Activated CD8-positive, alpha-beta memory T cell treated with anti-CD3 and anti-CD28 coated beads, Interleukin-2, amount 50 U/mL, for 48 hours (primary cell): ENCODE results near the gene GRIN3B.
"Not testable (repeated sequence)": the region's sequence is repeated elsewhere in the genome, so short reads cannot be mapped to it uniquely, and the experiment has no call there.

Experiments
- DNase-seq: peaks from one replicate; pipeline ENCODE4 v3.0.0-alpha.2; 2020

Gene GRIN3B, protein sequence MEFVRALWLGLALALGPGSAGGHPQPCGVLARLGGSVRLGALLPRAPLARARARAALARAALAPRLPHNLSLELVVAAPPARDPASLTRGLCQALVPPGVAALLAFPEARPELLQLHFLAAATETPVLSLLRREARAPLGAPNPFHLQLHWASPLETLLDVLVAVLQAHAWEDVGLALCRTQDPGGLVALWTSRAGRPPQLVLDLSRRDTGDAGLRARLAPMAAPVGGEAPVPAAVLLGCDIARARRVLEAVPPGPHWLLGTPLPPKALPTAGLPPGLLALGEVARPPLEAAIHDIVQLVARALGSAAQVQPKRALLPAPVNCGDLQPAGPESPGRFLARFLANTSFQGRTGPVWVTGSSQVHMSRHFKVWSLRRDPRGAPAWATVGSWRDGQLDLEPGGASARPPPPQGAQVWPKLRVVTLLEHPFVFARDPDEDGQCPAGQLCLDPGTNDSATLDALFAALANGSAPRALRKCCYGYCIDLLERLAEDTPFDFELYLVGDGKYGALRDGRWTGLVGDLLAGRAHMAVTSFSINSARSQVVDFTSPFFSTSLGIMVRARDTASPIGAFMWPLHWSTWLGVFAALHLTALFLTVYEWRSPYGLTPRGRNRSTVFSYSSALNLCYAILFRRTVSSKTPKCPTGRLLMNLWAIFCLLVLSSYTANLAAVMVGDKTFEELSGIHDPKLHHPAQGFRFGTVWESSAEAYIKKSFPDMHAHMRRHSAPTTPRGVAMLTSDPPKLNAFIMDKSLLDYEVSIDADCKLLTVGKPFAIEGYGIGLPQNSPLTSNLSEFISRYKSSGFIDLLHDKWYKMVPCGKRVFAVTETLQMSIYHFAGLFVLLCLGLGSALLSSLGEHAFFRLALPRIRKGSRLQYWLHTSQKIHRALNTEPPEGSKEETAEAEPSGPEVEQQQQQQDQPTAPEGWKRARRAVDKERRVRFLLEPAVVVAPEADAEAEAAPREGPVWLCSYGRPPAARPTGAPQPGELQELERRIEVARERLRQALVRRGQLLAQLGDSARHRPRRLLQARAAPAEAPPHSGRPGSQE

DNA sequence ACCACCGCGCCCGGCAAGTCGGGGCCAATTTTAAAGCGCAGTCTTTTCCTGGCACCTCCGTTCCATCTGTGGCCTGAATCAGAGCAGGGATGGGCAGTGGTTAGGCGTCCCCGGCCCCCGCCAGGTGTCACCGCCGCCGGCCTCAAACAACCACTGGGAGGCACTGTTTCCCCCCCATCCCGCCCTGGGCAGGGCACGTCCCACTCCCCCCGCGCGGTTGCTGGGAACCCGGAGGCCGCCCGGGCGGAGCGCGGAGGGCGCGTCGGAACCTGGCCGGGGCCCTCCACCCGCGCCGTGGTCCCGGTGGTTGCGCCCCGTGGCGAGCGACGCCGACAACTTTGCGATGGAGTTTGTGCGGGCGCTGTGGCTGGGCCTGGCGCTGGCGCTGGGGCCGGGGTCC lies at the start of gene GRIN3B:
Gene GRIN3B, plus strand, starts transcription at position 325 of the 400 bp plus-strand sequence. Its CDS starts 19 bp downstream, at position 344.
- DNase-seq: peak; percentile 87

DNA sequence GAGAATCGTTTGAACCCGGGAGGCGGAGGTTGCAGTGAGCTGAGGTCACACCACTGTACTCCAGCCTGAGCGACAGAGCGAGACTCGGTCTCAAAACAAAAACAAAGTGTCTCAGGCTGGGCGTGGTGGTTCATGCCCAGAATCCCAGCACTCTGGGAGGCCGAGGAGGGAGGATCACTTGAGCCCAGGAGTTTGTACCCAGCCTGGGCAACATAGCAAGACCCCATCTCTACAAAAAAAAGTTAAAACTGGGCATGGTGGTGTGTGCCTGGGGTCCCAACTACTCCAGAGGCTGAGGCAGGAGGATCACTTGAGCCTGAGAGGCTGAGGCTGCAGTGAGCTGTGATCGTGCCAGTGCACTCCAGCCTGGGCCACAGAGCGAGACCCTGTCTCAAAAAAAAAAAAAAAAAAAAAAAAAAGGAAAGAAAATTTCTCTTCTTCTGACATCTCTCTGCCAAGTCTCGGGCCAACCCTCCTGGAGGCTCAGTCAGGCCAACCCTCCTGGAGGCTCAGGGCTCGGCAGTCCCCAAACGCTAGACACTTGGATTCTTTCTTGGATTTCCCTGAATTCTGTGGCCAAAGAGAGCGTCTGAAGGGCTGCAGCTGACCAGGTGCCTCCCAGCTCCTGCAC lies 48.1 kb upstream of the GRIN3B start:
- no peak for DNase-seq

DNA sequence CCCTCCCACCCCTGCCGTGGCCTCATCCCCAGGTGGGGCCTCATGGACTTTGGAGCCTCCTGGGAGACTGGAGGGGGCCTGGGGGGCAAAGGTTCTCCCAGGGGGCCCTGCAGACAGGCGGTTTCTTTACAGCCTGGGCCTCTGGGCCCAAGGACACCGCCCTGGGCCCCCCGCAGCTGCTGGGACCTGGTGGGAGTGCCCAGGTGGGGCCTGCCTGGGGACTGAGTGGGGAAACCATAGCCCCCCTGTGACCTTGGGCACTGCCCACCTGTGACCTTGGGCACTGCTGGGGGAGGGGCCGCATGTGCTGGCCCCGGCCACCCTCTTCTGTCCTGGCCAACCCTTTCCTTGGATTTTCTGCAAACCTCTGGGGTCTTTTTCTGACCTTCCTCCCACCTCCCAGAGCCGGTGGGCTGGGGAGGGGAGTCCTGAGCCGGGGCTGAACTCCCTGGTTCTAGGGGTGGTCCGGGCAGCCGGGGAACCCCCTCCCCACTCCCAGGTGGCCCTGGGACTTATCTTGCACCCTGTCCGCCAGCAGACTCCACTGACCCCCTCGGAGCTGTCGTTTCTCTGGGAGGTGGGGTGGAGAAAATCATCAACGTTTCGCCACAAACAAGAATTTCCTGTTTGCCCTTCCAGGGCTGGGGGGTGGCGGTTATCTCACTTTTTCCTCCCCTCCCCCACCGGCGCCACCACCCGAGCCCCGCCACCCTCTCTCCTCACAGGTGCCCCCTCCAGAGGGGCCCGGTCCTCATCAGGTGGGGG lies 47.4 kb upstream of the GRIN3B start:
- DNase-seq: no peak

DNA sequence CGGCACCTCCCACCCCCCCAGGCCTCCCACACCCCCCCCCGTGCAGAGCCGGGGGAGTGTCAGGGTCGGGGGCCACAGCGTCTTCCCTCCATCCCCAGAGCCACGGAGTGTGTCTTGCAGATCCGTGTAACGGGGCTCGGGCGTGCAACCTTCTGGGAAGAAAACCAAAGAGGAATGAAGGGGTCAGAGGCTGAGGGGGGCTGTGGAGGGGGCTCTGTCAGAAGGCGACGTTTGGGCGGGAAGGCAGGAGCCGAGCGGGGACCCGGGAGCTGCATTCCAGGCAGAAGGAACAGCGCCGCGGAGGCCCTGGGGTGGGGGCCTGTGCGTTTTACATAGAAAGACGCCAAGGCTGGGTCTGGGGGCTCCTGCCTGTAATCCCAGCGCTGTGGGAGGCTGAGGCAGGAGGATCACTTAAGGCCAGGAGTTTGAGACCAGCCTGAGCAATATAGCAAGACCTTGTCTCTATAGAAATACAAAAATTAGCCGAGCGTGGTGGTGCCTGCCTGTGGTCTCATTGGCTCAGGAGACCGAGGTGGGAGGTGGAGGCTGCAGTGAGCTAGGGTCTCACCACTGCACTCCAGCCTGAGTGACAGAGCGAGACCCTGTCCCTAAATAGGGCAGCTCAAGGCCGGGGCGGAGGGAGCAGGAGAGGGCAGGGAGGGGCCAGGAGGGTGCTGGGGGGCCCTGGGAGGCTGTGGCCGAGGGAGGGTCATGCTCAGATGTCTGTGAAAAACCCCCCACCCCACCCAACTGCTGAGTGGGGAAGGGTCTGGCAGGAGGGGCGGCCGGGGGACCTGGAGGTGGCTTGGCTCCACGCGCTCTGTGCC lies 46.6 kb upstream of the GRIN3B start:
- no peak for DNase-seq

DNA sequence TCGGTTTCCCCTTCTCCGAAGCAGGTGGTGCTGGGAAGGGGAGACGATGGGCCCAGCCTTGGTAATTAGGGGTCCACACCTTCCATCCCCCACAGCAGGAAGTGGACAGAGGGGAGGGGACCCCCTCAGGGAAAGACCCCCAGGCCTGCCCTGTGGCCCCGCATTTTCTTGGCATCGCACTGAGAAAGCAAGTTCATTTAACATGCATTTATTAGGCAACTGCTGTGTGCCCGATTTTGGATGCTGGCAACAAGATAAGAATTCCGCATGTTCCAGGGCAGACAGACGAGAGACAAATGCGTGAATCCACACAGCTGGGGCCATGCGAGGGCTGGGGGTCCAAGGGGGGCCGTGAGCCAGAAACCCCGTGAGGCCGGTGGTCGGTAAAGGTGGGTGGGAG lies 45.9 kb upstream of the GRIN3B start:
- DNase-seq: no peak

DNA sequence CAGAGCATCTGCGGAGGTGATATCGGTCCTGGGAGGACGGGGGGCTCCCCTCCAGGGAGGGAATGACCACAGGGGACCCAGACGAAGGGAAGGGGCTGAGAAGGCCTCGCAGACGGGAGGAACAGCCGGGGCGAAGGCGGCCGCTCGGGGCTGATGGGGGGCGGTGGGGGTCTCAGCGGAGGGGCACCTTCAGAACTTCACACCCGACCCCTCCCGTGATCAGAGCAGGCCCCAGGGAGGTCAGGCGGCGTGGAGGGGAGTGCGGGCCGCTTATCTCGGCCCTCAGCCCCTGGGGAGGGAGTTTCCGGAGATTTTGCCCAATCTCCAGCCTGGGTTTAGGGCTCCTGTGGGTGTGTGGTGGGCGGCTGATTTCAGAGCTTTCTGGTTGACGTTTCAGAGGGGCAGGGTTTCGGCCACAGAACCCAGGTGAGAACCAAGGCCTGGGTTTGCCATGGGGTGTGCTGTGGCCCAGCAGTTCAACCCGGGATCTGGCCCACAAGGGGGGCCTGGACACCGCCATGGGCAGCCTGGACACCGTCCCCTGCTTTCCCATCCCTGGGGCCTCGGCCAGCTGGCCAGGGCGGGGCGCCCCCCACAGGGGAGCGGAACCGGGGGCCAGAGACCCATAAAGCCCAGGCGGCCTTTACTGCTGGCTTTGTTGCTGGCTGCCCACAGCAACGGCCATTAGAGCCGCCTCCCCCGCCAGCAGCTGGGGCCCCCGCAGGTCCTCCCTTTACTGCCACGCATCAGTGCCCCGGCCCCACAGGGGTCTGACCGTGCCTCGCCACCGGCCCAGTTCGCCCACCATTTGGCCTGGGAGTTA lies 45.3 kb upstream of the GRIN3B start:
- DNase-seq: no peak

DNA sequence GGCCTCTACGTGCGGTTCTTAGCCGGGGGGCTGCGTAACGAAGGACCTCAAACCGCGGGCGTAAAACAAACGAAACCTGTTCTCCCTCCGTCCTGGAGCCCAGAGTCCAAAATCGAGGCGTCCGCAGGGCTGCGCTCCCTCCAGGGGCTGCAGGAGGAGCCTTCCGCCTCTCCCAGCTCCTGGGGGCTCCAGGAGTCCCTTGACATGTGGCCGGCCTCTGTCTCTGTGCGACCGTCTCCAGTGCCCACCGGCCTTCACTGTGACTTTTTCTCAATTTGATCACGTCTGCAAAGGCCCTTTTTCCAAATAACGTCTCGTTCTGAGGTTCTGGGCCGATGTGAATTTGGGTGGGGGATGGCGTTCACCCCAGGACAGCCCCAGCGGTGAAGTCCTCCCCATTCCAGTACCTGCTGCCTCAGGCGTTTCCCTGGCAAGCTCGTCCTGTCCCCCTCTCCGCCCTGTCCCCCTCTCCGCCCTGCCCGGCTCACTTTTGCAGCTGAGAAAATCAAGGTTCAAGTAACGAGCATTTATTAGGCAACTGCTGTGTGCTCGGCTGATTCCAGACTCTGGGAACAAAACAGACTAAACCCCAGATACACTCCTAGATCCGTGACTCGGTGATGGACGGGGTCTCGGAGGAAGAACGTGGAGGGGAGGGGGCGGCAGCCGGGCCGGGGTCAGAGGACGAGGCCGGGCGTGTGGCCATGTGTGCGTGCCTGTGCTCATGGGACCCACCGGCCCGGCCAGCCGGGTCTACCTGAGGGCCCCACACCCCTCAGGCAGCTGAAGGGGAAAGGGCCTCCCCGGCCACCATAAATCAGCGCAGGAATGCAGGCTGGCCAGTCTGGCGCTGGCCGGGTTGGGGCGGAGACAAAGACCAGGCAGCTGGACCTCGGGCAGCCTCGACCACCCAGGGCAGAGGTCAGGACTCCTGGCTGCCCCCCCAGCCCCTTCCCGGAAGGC lies 44.1 kb upstream of the GRIN3B start:
- no peak for DNase-seq

DNA sequence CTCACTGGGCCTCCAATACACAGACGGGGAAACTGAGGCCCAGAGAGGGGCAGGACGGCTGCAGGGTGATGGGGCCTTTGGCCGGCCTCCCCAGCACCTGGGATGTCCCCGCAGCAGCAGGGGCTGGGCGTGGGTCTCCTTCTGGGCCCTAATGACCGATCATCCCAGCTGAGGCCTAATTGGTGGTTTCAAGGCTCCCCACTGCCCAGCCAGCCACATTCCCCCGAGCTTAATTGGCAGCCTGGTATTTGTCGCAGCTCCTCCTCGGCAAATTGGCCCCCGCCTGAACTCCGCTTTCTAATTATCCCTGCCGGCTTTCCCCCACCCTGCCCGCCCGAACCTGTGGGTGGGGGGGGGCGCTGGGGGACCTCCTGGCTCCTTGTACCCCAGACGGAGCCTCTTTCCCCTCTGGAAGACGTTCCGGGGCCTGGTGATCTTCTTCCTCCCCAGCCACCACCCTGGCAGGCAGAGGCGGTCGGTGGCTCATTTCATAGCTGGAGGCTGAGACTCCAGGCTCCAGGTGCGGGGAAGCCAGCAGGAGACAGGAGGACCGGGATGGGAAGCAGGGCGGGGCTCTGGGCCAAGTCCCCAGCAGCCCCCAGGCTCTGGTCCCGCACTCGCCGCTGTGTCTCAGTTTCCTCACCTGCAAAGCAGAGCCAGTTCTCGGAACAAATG lies 43.3 kb upstream of the GRIN3B start:
- no peak for DNase-seq

DNA sequence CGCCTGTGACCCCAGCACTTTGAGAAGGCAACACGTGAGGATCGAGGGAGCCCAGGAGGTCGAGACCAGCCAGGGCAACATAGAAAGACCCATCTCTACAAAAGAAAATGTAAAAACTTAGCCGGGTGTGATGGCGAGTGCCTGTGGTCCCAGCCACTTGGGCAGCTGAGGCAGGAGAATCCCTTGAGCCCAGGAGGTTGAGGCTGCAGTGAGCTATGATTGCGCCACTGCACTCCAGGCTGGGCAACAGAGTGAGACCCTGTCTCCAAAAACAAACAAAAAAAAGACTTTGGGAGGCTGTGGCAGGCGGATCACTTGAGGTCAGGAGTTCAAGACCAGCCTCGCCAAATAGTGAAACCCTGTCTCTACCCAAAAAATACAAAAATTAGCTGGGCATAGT lies 42.6 kb upstream of the GRIN3B start:
- not testable (repeated sequence) for DNase-seq

DNA sequence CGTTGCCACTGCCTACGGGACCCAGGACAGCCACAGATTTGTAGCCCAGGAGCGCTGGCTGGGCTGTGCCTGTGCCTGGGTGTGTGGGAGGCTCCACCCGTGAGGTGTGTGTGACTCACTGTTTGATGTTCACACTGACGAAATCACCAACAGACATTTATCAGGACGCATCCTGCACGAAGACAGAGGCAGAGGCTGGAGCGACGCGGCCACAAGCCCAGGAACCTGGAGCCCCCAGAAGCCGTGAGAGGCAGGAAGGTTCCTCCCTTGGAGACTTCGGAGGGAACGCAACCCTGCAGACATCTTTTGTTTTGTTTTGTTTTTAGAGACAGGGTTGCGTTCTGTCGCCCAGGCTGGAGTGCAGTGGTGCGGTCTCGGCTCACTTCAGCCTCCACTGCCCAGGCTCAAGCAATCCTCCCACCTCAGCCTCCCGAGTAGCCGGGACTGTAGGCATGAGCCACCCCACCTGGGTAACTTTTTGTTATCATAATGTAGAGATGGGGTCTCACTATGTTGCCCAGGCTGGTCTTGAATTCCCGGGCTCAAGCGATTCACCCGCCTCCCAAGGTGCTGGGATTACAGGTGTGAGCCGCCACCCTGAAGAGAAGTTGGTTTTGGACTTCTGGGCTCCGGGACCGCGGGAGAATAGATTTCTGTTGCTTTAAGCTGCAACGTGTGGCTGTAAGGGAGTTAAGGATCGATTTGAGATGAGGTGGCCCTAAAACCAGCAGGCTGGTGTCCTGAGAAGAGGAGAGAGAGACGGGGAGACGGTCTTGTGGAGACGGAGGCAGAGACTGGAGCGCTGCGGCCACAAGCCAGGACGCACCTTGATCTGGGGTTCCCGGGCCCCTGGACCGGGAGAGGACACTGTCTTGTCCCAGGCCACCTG lies 41.0 kb upstream of the GRIN3B start:
- no peak for DNase-seq

DNA sequence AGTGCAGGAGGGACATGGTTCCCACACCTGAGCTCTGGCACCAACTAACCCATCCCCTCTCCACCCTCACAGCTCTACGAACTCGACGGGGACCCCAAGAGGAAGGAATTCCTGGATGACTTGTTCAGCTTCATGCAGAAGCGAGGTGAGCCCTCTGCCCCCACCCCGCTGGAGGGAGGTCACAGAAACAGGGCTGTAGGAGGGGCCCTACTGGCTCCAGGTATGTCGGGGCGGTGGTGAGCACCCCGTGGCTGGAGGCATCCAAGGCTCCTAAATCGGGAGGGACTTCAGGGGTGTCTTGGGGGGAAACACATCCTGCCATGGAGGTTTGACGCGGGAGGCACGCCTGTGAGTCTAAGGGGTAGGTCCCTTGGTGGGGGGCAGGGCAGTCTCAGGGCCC lies 40.2 kb upstream of the GRIN3B start:
- no peak for DNase-seq

DNA sequence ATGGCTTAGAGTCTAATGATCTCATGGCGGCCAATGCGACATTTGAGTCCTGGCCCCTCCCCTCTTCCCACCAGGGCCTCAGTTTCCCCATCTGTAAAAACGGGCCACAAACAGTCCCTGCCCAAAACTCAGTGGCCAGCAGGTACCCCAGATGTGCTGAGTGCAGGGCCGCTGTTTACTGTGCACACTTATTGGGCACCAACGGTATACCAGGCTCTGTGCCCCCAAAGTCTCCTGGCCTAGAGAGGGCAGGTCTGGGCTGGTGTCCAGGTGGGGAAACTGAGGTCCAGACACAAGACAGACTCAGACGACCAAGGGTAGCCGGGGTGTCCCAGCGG lies 39.6 kb upstream of the GRIN3B start:
- no peak for DNase-seq

DNA sequence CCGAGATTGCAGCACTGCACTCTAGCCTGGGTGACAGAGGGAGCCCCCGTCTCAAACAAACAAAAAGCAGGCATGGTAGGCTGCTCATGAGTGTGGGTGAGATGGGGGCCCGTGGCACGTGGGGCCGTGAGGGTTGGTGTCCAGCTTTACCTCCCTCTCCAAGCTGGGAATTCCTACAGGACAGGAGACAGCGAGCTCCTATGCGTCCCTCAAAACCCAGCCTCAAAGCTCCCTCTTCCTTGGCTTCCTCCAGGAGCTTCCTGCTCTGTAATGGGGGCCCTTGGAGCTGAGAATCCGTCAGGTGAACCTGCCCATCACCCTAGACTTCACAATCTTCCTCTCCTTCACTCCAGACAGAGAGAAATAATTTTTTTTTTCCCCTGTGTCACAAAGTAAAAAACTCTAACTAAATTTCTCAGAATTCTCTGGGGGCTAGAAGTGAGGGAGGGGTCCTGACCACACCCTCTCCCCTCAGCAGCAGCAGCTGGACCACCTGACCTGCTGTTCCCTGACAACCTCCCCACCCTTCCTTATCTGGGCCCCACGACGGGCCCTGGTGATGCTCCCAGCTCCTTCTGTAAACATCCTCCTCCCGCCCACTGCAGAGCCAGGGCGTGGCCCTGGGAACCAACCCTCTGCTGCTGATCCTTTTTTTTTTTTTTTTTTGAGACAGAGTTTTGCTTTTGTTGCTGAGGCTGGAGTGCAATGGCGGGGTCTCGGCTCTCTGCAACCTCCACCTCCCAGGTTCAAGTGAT lies 38.2 kb upstream of the GRIN3B start:
- no peak for DNase-seq

DNA sequence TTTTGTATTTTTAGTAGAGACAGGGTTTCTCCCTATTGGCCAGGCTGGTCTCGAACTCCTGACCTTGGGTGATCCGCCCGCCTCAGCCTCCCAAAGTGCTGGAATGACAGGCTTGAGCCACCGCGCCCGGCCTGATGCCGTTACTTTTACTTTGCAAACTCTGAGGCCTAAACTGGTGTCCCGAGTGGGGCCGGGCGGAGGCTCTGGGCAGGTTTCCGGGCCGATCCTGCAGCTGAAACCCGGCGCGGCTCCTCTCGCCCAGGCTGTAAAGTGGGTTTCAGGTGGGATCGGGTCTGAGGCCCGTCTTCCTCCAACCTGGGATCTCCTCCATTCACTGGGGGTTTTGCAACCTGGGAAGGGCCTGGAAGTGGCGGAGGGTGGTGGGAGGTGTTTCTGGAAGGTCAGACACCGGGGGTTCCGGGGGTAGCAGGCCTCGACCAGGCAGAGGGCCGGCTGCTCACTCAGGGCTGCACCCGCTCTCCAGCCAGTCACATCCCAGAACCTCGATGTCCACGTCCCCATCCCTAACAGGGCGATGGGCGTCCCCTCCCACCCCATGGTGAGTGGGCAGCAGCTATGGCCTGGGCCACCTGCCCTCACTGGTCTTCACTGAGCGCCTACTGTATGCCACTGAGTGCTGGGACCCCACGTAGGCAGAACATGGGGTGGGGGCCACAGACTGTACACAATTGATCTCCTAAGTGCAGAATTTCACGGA lies 37.4 kb upstream of the GRIN3B start:
- DNase-seq: no peak

DNA sequence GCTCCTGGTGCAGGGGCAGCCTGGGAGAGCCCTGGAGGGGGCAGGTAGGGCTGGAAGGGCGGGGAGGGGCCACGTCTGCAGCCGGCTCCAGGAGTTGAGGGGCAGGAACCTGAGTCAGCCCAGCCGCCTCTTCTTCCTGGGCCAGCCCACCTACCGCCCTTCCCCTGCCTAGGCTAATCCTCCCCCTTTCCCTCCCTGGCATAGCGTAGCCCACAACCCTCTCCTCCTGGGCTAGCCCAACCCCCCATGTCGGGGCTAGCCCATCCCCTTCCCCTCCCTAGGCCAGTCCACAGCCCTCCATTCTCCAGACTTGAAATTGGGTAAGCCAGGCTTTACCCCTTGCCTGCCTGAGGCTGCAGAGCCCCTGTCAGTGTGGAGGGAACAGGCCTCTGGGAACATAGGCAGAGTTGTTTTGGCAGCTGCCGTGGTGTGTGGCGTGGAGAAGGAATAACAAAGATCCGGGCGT lies 36.7 kb upstream of the GRIN3B start:
- DNase-seq: no peak

DNA sequence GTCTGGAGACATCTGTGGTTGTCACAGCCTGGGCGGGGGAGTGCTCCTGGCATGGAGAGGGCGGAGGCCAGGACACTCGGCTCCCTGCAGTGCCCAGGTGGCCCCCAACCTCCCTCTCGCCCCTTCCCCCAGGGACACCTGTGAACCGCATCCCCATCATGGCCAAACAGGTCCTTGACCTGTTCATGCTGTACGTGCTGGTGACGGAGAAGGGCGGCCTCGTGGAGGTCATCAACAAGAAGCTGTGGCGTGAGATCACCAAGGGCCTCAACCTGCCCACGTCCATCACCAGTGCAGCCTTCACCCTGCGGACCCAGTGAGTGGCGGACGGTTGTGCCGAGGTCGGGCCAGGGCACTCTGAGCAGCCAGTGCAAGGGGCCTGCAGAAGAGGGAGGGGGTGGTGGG lies 36.1 kb upstream of the GRIN3B start:
- DNase-seq: no peak
